CD4-positive, alpha-beta T cell (primary cell): ENCODE results near the gene NFE2L1. TPM values are rescaled to one million over a fixed set of nuclear protein-coding genes. Genes with fewer than 3 reads are reported as not detected.

Experiments used
- ATAC-seq: fragments of 200-7000 bp; cut with Tn5 transposase; one replicate; pipeline ENCODE4 v1.10.0; 2022; ENCODE audit warnings: mild to moderate bottlenecking; ENCODE audit not compliant: poor library complexity
- CTCF ChIA-PET: fragments of 350-600 bp; sonication (Branson Sonifier 250); formaldehyde crosslinking; loops from one replicate; lab custom pipeline; 2021; ENCODE audit warnings: antibody characterized with exemption, inconsistent platforms; lab: Charles Lee
- POLR2A ChIA-PET: fragments of 350-600 bp; sonication (Branson Sonifier 250); formaldehyde crosslinking; loops from one replicate; lab custom pipeline; 2021; ENCODE audit warnings: antibody characterized with exemption, inconsistent platforms; lab: Charles Lee
- DNase-seq, 14 experiments: peaks; one replicate each; pipeline ENCODE4 v3.0.0-alpha.2; 2013 to 2020; ENCODE audit warnings: mixed read lengths in 2 of 14
- H3K27ac ChIP-seq, 2 donors: one replicate each; pipeline versions ENCODE4 v1.5.1 to v1.7.0; 2013; ENCODE audit warnings: low read length in 2 of 2, low read depth in 1 of 2, mild to moderate bottlenecking in 1 of 2
- H3K27me3 ChIP-seq, 2 experiments: 1 replicate in 1 of 2; 2 replicates in 1 of 2; pipeline versions ENCODE4 v1.6.1 to v1.7.0; 2013; ENCODE audit warnings: low read length in 2 of 2, control low read depth in 1 of 2, mild to moderate bottlenecking in 1 of 2, moderate library complexity in 1 of 2; ENCODE audit not compliant: insufficient read depth in 2 of 2, control insufficient read depth in 1 of 2
- H3K36me3 ChIP-seq: one replicate; pipeline ENCODE4 v1.6.1; 2013; ENCODE audit warnings: low read length, control low read depth; ENCODE audit not compliant: insufficient read depth
- H3K4me1 ChIP-seq: one replicate; pipeline ENCODE4 v1.6.1; 2013; ENCODE audit warnings: low read length, control low read depth; ENCODE audit not compliant: insufficient read depth
- H3K4me3 ChIP-seq: one replicate; pipeline ENCODE4 v1.5.1; 2013; ENCODE audit warnings: mild to moderate bottlenecking, low read length, moderate library complexity
- H3K9me3 ChIP-seq, 2 experiments: 1 replicate in 1 of 2; 2 replicates in 1 of 2; pipeline versions ENCODE4 v1.6.1 to v1.7.0; 2013; ENCODE audit warnings: low read length in 2 of 2, mild to moderate bottlenecking in 2 of 2, control low read depth in 1 of 2, moderate library complexity in 1 of 2; ENCODE audit not compliant: control insufficient read depth in 1 of 2, insufficient read depth in 1 of 2
- H3K27ac Mint-ChIP-seq: one replicate; pipeline ENCODE4 v1.8.0; 2020; ENCODE audit warnings: mixed read lengths
- H3K27me3 Mint-ChIP-seq: one replicate; pipeline ENCODE4 v1.8.0; 2021; ENCODE audit warnings: mixed read lengths
- H3K36me3 Mint-ChIP-seq: one replicate; pipeline ENCODE4 v1.8.0; 2021; ENCODE audit warnings: low read depth, mixed read lengths
- H3K4me1 Mint-ChIP-seq: one replicate; pipeline ENCODE4 v1.8.0; 2021; ENCODE audit warnings: low read depth, mixed read lengths
- H3K4me3 Mint-ChIP-seq: one replicate; pipeline ENCODE4 v1.8.0; 2020; ENCODE audit warnings: mild to moderate bottlenecking, mixed read lengths
- H3K9me3 Mint-ChIP-seq: one replicate; pipeline ENCODE4 v1.8.0; 2020; ENCODE audit warnings: mixed read lengths
- intact Hi-C, 2 experiments: fragments of 100-400 bp; cut with DNase I in 1 of 2; cut with micrococcal nuclease in 1 of 2; formaldehyde crosslinking; loops; one replicate each; pipeline versions ENCODE4 v1.15.1 to v1.9.0; 2023 to 2025; cut with DNase I, micrococcal nuclease
- polyA plus RNA-seq, 2 donors: library from polyadenylated mRNA; unstranded; fragments of 120-200 nt; gene quantifications; one replicate each; pipeline ENCODE4 v1.2.1, GENCODE V29; 2013
- total RNA-seq, 174 experiments: library from RNA in 2 of 174; stranded (reverse) in 2 of 174; gene quantifications; one replicate each; pipeline ENCODE4 v1.2.3 and lab custom pipeline; 2021 to 2026
- TF ChIP-seq, protein P1 (sequence below): fragments of 200-600 bp; IDR thresholded peaks from one replicate; pipeline ENCODE4 v1.8.0; 2022; ENCODE audit warnings: antibody characterized with exemption, mild to moderate bottlenecking

NFE2L1 gene, protein sequence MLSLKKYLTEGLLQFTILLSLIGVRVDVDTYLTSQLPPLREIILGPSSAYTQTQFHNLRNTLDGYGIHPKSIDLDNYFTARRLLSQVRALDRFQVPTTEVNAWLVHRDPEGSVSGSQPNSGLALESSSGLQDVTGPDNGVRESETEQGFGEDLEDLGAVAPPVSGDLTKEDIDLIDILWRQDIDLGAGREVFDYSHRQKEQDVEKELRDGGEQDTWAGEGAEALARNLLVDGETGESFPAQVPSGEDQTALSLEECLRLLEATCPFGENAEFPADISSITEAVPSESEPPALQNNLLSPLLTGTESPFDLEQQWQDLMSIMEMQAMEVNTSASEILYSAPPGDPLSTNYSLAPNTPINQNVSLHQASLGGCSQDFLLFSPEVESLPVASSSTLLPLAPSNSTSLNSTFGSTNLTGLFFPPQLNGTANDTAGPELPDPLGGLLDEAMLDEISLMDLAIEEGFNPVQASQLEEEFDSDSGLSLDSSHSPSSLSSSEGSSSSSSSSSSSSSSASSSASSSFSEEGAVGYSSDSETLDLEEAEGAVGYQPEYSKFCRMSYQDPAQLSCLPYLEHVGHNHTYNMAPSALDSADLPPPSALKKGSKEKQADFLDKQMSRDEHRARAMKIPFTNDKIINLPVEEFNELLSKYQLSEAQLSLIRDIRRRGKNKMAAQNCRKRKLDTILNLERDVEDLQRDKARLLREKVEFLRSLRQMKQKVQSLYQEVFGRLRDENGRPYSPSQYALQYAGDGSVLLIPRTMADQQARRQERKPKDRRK
- total RNA-seq: 10 to 100 TPM; 28.1 to 30.6 TPM
- 34.7 TPM for polyA plus RNA-seq (2013, experiment 1 of 2)
- polyA plus RNA-seq (2013, experiment 2 of 2): 42.0 TPM
- 45.4 to 345 (median 128) reads per million in 172 experiments for total RNA-seq (lab: John Stamatoyannopoulos, UW)

DNA sequence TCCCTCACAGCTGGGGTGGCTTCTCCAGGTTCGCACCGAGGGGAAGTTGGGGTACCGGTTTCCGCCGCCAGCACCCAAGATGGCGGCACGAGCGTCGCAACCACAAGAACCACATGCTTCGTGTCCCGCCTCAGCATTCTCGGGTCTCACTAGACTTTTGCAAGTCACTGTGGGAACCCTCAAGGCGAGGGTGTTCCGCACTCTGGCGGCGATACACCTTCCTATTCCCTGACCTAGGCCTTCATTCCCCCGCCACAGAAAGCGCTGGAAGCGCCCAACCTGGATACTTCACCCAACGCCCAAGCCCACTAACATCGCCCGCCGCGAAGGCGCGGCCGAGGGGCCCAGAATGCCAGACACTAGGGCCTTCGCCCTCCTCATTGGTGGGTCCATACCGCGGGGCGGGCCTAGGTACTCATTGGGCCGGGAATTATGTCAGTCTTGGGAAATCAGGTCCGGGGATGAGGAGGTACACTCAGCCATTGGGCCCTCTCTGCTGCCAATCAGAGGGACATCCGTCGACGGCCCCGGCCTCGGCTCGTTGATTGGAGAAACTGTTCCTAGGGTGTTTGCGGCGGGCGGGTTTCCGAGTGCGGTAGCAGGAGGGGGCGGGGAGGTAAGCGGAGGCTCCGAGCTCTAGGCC, at the start of gene NFE2L1:
NFE2L1 (plus strand) TSS at position 619 of the 643 bp plus-strand sequence. CDS start 2,760 bp downstream, outside the sequence.
- Histone ChIP-seq H3K9me3 (no peaks in the 10 kb centered on the region), H3K27me3 (no peaks in the 10 kb centered on the region), H3K4me3 (peak within 1 kb of the TSS; percentile 81), H3K27ac (peak within 1 kb of the TSS; percentile 82 to 91), H3K4me1 (peaks cover 55% of the 10 kb centered on the region), H3K36me3 (peaks cover 21% of the 10 kb centered on the region)
- ChIA-PET CTCF (interaction anchor here (1.3 to 6.1 kb wide), 4 partner anchors 12 to 77 kb away, joined by 4 to 35 read pairs (median 14); partner anchors contain the start of gene CDK5RAP3), POLR2A (interaction anchor here (0.5 to 3.6 kb wide), 23 partner anchors 8 to 1716 kb away, joined by 3 to 20 read pairs (median 4); partner anchors contain the start of genes CDK5RAP3, COPZ2, FAM117A and PNPO)
- intact Hi-C loops: loop anchor here (1.0 to 5.0 kb wide), 7 partner anchors 23 to 396 kb away; partner anchors contain the start of genes LRRC46 (in 1 of the 2), MRPL10 (in 1 of the 2) and SNX11 (in 1 of the 2)
- TF ChIP-seq, protein P1, sequence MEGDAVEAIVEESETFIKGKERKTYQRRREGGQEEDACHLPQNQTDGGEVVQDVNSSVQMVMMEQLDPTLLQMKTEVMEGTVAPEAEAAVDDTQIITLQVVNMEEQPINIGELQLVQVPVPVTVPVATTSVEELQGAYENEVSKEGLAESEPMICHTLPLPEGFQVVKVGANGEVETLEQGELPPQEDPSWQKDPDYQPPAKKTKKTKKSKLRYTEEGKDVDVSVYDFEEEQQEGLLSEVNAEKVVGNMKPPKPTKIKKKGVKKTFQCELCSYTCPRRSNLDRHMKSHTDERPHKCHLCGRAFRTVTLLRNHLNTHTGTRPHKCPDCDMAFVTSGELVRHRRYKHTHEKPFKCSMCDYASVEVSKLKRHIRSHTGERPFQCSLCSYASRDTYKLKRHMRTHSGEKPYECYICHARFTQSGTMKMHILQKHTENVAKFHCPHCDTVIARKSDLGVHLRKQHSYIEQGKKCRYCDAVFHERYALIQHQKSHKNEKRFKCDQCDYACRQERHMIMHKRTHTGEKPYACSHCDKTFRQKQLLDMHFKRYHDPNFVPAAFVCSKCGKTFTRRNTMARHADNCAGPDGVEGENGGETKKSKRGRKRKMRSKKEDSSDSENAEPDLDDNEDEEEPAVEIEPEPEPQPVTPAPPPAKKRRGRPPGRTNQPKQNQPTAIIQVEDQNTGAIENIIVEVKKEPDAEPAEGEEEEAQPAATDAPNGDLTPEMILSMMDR: no peak
- Mint-ChIP-seq H3K27me3 (no peaks in the 10 kb centered on the region), H3K9me3 (no peaks in the 10 kb centered on the region), H3K4me3 (peak within 1 kb of the TSS; percentile 93), H3K4me1 (peaks cover 58% of the 10 kb centered on the region), H3K27ac (peak within 1 kb of the TSS; percentile 94), H3K36me3 (peaks cover 42% of the 10 kb centered on the region)
- DNase-seq (peak; percentile 92 to 100 (median 96)), ATAC-seq (peak; percentile 96)

GRCh38 chr17:47999582-47999981, 48.6 kb upstream of the NFE2L1 start:
- DNase-seq: no peak
- CTCF ChIA-PET: no interaction called here
- no peaks in the 10 kb centered on the region for H3K36me3 Mint-ChIP-seq

More at GRCh38 chr17:47999582-47999981, 48.6 kb upstream of the NFE2L1 start:
- ATAC-seq: peak; percentile 66
- Histone ChIP-seq H3K4me1 (no peaks in the 10 kb centered on the region), H3K36me3 (no peaks in the 10 kb centered on the region), H3K27ac (no peak overlapping the region), H3K9me3 (no peaks in the 10 kb centered on the region), H3K4me3 (no peak overlapping the region), H3K27me3 (no peaks in the 10 kb centered on the region)
- peaks cover 26% of the 10 kb centered on the region for H3K27me3 Mint-ChIP-seq
- H3K4me3 Mint-ChIP-seq: no peak overlapping the region
- POLR2A ChIA-PET: interaction anchor here (1.2 kb wide), 1 partner anchor 49 kb away, joined by 3 read pairs; the partner anchor contains the start of gene NFE2L1
- TF ChIP-seq, protein P1: no peak
- H3K9me3 Mint-ChIP-seq: no peaks in the 10 kb centered on the region
- no peak overlapping the region for H3K27ac Mint-ChIP-seq
- intact Hi-C loops: no loop called here
- no peaks in the 10 kb centered on the region for H3K4me1 Mint-ChIP-seq
